ENCODE results near the gene COX7A2.

GRCh38 chr6:75224303-75224926 lies 19.2 kb downstream of the COX7A2 start:
- TF ChIP-seq, protein P1, sequence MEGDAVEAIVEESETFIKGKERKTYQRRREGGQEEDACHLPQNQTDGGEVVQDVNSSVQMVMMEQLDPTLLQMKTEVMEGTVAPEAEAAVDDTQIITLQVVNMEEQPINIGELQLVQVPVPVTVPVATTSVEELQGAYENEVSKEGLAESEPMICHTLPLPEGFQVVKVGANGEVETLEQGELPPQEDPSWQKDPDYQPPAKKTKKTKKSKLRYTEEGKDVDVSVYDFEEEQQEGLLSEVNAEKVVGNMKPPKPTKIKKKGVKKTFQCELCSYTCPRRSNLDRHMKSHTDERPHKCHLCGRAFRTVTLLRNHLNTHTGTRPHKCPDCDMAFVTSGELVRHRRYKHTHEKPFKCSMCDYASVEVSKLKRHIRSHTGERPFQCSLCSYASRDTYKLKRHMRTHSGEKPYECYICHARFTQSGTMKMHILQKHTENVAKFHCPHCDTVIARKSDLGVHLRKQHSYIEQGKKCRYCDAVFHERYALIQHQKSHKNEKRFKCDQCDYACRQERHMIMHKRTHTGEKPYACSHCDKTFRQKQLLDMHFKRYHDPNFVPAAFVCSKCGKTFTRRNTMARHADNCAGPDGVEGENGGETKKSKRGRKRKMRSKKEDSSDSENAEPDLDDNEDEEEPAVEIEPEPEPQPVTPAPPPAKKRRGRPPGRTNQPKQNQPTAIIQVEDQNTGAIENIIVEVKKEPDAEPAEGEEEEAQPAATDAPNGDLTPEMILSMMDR (conservative IDR thresholded peaks at IDR 0.05; ENCODE audit: low read depth, low read length), result no peak
- TF ChIP-seq EZH2 (IDR thresholded peaks at IDR 0.05; ENCODE audit: borderline replicate concordance, low read depth, low read length, poor library complexity, severe bottlenecking), result no peak

All from A673 (cell line).